ENCODE data around the gene AP2A2. TPM values are rescaled to one million over a fixed set of nuclear protein-coding genes. Genes with fewer than 3 reads are reported as not detected.

The AP2A2 gene
- total RNA-seq, 2 donors from 2014 or later, result 79.4 to 97.7 TPM

DNA sequence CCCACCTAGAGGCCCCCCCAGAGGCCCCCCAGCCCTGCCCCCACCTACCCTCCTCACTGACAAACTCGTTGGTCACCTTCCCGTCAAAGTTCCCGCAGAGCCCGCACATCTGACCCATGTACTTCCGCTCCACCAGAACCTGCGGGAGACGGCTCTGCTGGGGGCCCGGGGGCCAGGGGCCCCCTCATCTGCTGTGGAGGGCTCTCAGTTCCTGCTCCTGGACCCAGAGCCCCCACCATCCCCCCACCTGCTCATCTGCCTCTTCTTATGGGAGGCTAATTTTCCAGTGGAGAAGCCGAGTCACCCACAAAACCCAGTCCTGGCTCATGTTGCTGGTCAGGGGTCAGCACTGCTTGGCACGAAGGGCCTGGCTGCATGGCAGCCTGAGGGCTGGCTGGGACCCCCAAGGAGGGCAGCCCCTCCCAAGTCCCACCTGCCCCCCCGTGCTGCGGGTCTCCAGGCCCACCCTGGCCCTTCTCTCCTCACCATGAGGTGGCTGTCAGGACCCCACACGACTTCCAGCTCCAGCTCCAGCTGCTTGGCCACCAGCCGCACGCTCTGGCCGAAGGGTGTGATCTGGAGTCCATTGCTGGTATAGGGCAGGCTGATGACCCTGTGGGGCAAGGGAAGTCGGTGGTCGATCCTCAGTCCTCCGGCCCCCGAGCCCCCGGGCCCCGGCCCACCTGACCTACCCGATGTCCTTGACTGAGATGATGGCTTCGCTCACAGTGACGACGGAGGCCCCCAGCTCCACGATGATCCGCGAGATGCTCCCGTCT is 105.6 kb downstream of the AP2A2 start:
- Histone ChIP-seq H3K36me3 (ENCODE audit: control insufficient read depth, insufficient read depth, low read length) (no peaks in the 10 kb centered on the region), H3K9me3 (ENCODE audit: control insufficient read depth, low read length) (no peaks in the 10 kb centered on the region), H3K27me3 (ENCODE audit: control insufficient read depth, insufficient read depth, low read length, poor library complexity, severe bottlenecking) (no peaks in the 10 kb centered on the region), H3K27ac (ENCODE audit: low read depth, low read length) (no peak overlapping the region), H3K4me3 (ENCODE audit: low read length) (no peak overlapping the region), H3K9ac (ENCODE audit: extremely low read depth, low read length, poor library complexity, severe bottlenecking) (no peak overlapping the region), H3K4me1 (ENCODE audit: control insufficient read depth, insufficient read depth, low read length) (no peaks in the 10 kb centered on the region)
- WGBS, 2 experiments (ENCODE audit: insufficient coverage in 1 of 2, insufficient read length in 1 of 2), result 94 to 96% methylated on average over 21 to 30 of the region's 30 CpGs
- no peak overlapping the region for H3K4me3 Mint-ChIP-seq
- no peaks in the 10 kb centered on the region for H3K36me3 Mint-ChIP-seq (ENCODE audit: low read depth)
- no peaks in the 10 kb centered on the region for H3K9me3 Mint-ChIP-seq
- TF ChIP-seq, protein P1, sequence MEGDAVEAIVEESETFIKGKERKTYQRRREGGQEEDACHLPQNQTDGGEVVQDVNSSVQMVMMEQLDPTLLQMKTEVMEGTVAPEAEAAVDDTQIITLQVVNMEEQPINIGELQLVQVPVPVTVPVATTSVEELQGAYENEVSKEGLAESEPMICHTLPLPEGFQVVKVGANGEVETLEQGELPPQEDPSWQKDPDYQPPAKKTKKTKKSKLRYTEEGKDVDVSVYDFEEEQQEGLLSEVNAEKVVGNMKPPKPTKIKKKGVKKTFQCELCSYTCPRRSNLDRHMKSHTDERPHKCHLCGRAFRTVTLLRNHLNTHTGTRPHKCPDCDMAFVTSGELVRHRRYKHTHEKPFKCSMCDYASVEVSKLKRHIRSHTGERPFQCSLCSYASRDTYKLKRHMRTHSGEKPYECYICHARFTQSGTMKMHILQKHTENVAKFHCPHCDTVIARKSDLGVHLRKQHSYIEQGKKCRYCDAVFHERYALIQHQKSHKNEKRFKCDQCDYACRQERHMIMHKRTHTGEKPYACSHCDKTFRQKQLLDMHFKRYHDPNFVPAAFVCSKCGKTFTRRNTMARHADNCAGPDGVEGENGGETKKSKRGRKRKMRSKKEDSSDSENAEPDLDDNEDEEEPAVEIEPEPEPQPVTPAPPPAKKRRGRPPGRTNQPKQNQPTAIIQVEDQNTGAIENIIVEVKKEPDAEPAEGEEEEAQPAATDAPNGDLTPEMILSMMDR (conservative IDR thresholded peaks at IDR 0.05), result no peak
- DNase-seq, result no peak
- H3K27me3 Mint-ChIP-seq (ENCODE audit: insufficient read depth), result no peaks in the 10 kb centered on the region
- H3K4me1 Mint-ChIP-seq, result no peaks in the 10 kb centered on the region
- no peak overlapping the region for H3K27ac Mint-ChIP-seq

DNA sequence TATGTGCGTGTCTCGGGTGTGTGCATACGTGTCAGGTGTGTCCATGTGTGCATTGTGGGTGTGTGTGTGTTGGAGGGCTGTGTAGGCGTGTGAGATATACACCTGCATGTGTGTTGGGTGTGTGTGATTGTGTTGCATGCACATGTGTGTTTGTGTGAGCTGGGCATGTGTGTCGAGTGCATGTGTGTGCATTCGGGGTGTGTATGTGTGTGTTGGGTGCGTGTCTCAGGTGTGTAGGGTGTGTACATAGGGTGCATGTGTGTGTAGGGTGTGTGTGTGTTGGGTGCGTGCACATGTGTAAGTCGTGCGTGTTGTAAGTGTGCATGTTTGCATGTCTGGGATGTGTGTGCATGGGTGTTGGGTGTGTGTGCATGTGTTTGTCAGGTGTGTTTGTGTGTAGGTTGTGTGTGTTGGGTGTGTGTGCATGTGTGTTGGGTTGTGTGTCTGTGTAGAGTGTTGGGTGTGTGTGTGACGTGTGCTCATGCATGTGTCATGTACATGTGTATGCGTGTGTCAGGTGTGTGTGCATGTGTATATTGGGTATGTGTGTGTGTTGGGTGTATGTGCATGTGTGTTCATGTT is 106.7 kb downstream of the AP2A2 start:
- H3K9me3 ChIP-seq (ENCODE audit: control insufficient read depth, low read length), result no peaks in the 10 kb centered on the region
- TF ChIP-seq, protein P1 (conservative IDR thresholded peaks at IDR 0.05), result no peak
- H3K27ac ChIP-seq (ENCODE audit: low read depth, low read length), result no peak overlapping the region
- no peak for DNase-seq
- no peaks in the 10 kb centered on the region for H3K4me1 Mint-ChIP-seq
- H3K9me3 Mint-ChIP-seq, result no peaks in the 10 kb centered on the region
- no peak overlapping the region for H3K4me3 ChIP-seq (ENCODE audit: low read length)
- H3K27ac Mint-ChIP-seq, result no peak overlapping the region
- no peaks in the 10 kb centered on the region for H3K36me3 Mint-ChIP-seq (ENCODE audit: low read depth)
- H3K36me3 ChIP-seq (ENCODE audit: control insufficient read depth, insufficient read depth, low read length), result no peaks in the 10 kb centered on the region
- H3K27me3 Mint-ChIP-seq (ENCODE audit: insufficient read depth), result no peaks in the 10 kb centered on the region
- no peak overlapping the region for H3K4me3 Mint-ChIP-seq
- no peaks in the 10 kb centered on the region for H3K27me3 ChIP-seq (ENCODE audit: control insufficient read depth, insufficient read depth, low read length, poor library complexity, severe bottlenecking)
- WGBS, 2 experiments (ENCODE audit: insufficient coverage in 1 of 2, insufficient read length in 1 of 2), result 86 to 91% methylated on average over 3 to 12 of the region's 12 CpGs
- H3K4me1 ChIP-seq (ENCODE audit: control insufficient read depth, insufficient read depth, low read length), result no peaks in the 10 kb centered on the region
- H3K9ac ChIP-seq (ENCODE audit: extremely low read depth, low read length, poor library complexity, severe bottlenecking), result no peak overlapping the region

DNA sequence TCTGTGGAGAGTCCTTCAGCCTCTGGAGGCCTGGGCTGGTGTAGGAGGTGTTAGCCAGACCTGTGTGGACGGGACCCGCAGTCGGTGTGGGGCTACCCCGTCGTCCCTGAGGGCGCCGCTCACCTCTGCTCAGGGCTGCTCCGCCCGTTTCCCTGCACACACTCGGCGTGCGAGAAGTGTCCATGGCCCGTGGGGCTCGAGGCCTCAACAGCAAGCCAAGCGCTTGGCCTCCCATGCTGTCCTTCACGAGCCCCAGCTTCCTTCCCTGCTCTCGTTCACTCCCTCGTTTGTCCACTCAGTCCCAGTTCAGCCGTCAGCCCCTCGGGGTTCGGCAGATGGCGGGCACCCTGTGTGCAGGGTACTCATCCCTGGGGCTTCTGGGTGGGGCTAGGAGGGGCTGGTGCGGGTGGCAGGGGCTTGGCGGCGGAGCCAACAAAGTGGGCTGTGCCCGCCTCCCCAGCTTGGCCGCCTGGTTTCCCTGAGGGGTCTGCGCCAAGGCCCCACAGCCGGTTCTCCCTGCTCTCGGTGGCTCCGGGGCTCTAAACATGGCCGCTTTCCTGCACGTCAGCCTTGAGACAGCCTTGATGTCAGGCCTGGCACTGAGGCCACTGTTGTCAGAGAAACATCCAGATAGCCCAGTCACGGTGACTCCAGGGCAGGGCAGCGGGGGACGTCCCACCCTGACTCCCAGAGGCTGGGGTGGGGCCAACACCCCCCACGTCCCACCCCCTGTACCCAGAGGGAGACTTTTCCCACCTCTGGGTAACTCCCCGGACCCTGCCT is 107.5 kb downstream of the AP2A2 start:
- TF ChIP-seq, protein P1 (conservative IDR thresholded peaks at IDR 0.05), result no peak
- no peak overlapping the region for H3K4me3 ChIP-seq (ENCODE audit: low read length)
- no peaks in the 10 kb centered on the region for H3K9me3 ChIP-seq (ENCODE audit: control insufficient read depth, low read length)
- no peak overlapping the region for H3K27ac Mint-ChIP-seq
- WGBS, 2 experiments (ENCODE audit: insufficient coverage in 1 of 2, insufficient read length in 1 of 2), result 91 to 93% methylated on average over 25 to 38 of the region's 38 CpGs
- H3K27ac ChIP-seq (ENCODE audit: low read depth, low read length), result no peak overlapping the region
- no peaks in the 10 kb centered on the region for H3K27me3 ChIP-seq (ENCODE audit: control insufficient read depth, insufficient read depth, low read length, poor library complexity, severe bottlenecking)
- H3K4me3 Mint-ChIP-seq, result no peak overlapping the region
- H3K4me1 Mint-ChIP-seq, result no peaks in the 10 kb centered on the region
- no peaks in the 10 kb centered on the region for H3K36me3 ChIP-seq (ENCODE audit: control insufficient read depth, insufficient read depth, low read length)
- H3K27me3 Mint-ChIP-seq (ENCODE audit: insufficient read depth), result no peaks in the 10 kb centered on the region
- no peak for DNase-seq
- H3K36me3 Mint-ChIP-seq (ENCODE audit: low read depth), result no peaks in the 10 kb centered on the region
- no peak overlapping the region for H3K9ac ChIP-seq (ENCODE audit: extremely low read depth, low read length, poor library complexity, severe bottlenecking)
- no peaks in the 10 kb centered on the region for H3K4me1 ChIP-seq (ENCODE audit: control insufficient read depth, insufficient read depth, low read length)
- no peaks in the 10 kb centered on the region for H3K9me3 Mint-ChIP-seq
